HS-27A (cell line): ENCODE results near the gene RAD51B.

Experiments used
- DNase-seq: peaks from one replicate; pipeline ENCODE4 v3.0.0-alpha.2; 2012; ENCODE audit warnings: low read depth, missing footprints

The RAD51B gene

GRCh38 chr14:67900231-67900630, 80.7 kb downstream of the RAD51B start:
- DNase-seq: no peak

DNA sequence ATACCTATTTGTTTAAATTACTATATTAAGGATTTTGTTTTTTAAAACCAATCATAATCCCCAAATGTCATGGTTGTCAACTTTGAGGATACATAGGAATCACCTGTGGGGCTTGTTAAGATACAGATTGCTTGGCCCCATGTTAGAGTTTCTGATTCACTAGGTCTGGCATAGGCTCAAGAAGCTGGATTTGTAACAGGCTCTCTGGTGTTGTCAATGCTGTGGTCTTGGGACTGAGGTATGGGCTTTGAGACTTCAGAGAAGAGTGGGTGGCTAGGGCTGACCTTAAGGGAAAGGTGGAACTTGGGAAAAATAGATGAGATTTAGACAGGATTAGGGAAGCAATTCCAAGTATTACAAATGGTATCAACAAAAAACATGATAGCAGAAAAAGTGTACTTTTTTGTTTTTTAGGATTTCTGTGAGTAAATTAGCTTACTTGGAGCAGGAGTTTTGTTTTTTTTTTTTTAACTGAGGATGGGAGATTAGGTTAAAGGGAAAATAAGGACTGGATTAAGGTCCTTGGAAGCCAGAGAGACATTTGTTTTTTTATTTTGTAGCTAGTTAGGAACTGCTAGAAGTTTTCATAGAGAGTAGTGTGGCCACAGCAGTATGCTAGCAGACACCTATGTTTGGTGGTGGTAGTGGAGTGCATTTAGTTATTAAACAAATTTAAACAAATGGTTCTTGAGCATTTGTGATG, 88.6 kb downstream of the RAD51B start:
- no peak for DNase-seq

- no peak for DNase-seq
Measured at GRCh38 chr14:67911562-67911961, 92.0 kb downstream of the RAD51B start.

DNA sequence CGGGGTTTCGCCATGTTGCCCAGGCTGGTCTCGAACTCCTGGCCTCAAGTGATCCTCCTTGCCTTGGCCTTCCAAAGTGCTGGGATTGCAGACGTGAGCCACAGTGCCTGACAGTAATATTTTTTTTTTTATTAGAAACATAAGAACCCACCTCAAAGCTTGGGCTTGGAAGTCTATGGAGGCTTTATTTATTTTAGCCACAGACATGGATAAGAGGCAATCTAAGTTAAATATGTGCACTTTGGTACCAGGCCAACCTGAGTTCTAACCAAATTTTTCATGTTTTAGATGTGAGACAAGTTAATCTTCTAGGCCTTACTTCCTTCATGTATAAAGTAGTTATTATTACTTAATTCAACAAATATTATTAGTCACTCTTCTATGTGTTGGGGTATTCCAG, 96.9 kb downstream of the RAD51B start:
- DNase-seq: no peak

GRCh38 chr14:67917006-67917405, 97.4 kb downstream of the RAD51B start:
- DNase-seq: no peak

GRCh38 chr14:67918838-67919237, 99.3 kb downstream of the RAD51B start:
- DNase-seq: no peak

- DNase-seq: no peak
Measured at GRCh38 chr14:67919259-67920032, 99.9 kb downstream of the RAD51B start.

- no peak for DNase-seq
Measured at GRCh38 chr14:67926821-67927220, 107.2 kb downstream of the RAD51B start.

DNA sequence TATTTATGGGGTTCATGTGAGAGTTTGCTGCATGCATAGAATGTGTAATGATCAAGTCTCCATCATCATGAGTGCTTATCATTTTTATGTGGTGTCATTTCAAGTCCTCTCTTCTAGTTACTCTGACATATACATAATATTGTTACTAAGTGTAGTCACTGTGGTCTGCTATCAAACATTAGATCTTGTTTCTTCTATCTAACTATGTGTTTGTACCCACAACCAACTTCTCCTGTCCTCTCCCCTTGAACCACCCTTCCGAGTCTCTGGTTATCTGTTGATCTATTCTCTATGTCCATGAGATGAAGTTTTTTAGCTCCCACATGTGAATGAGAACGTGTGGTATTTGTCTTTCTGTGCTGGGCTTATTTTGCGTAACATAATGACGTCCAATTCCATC, 107.7 kb downstream of the RAD51B start:
- no peak for DNase-seq

GRCh38 chr14:67928375-67928774, 108.8 kb downstream of the RAD51B start:
- no peak for DNase-seq

DNA sequence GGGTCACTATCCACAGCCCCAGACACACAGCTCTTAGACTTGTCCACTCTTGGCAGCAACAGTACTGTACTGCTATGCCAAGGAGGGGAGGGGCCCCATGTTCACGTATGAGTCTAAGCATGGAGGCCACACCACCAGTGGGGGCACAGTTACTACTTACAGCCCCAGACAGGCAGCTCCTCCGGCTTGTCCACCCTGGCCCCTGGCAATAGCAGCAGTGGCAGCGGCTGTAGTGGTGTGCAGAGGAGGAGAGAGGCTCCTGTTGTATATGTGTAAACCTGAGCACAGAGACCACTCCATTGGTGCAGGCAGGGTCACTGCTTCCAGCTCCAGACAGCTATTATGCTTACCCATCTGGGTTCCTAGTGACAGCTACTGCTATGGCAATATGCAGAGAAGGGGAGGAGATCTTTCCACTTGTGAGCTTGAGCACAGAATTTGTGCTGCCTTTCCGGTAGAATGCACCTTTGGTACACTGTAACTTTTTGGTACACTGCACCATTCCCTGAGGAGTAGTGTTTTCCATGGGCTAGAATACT, 113.2 kb downstream of the RAD51B start:
- no peak for DNase-seq

DNA sequence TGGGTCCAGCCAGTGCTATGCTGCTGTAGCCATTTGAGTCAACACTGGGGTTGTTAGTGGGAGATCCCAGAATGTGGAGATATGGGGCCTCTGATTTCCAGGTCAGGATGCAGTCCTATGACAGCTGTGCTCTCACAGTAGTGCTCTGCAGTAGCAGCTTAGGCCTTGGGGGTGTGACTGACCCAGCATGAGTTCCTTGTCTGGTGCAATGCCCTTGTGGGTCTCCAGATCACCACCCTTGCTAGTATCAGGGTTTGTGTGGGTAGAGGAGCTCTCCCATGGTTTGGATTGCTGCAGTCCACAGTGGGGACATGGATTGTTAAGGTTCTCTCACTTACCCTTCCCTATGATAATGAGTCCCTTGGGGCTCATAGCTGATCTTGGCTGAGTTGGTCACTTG, 113.7 kb downstream of the RAD51B start:
- DNase-seq: no peak

DNA sequence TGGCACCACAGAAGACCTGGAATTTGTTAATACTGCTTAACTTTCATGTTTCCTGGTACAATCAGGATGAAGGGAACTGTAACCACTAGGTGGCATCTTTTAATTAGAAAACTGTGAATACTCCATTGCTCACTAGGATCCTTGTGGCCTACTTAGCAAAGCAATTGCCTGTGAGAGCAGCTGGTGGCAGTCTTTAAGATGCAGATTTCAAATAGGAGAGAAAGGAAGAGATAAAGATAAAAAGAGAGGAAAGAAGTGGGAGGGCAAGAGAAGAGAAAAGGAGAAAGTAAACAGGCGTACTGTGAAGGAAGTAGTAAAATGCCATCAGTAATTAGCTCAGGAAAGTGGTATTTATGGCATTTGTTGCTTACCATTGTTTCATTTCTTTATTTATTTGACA, 114.5 kb downstream of the RAD51B start:
- DNase-seq: peak; percentile 41

GRCh38 chr14:67934862-67935261, 115.3 kb downstream of the RAD51B start:
- no peak for DNase-seq

DNA sequence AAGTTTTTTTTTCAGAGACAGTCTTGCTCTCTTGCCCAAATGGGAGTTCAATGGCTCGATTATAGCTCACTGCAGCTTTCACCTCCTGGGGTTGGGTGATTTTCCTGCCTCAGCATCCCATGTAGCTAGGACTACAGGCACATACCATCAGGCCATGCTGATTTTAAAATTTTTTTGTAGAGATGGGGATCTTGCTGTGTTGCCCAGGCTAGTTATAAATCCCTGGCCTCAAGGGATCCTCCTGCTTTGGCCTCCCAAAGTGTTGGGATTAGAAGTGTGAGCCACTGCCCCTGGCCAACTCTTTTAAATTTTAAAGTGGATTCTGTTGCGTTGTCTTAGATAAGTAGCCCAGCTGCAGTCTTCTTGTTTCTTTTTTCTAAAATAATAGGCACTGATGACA, 115.8 kb downstream of the RAD51B start:
- DNase-seq: no peak

- no peak for DNase-seq
Measured at GRCh38 chr14:67938071-67938470, 118.5 kb downstream of the RAD51B start.

GRCh38 chr14:67940486-67941455, 121.2 kb downstream of the RAD51B start:
- peak; percentile 49 for DNase-seq

DNA sequence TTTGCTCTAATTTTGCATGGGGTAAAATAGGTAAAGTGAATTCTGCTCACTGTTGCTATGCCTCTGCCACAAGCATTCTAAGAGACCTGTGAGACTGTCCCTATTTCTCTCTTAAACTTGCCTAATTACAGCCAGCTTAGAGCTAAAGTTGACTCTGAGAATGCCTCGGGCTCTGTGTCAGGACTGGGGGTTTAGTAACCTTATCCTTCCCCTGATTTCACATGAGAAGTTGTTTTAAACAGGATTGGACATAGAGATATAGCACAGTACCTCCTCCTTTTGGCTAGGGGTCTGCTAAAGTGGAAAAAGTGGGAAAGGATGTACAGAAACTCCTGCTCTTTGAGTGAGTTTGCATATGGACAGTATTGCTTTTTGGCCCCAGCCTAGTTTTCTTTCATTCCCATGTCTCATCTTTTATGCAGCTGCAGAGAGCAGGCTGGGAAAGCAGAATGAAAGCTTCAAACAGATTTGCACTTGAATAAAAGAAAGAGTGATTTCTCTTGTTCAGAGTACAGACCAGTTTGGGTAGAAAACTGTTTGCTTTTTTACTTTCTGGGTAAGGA, 122.0 kb downstream of the RAD51B start:
- no peak for DNase-seq

DNA sequence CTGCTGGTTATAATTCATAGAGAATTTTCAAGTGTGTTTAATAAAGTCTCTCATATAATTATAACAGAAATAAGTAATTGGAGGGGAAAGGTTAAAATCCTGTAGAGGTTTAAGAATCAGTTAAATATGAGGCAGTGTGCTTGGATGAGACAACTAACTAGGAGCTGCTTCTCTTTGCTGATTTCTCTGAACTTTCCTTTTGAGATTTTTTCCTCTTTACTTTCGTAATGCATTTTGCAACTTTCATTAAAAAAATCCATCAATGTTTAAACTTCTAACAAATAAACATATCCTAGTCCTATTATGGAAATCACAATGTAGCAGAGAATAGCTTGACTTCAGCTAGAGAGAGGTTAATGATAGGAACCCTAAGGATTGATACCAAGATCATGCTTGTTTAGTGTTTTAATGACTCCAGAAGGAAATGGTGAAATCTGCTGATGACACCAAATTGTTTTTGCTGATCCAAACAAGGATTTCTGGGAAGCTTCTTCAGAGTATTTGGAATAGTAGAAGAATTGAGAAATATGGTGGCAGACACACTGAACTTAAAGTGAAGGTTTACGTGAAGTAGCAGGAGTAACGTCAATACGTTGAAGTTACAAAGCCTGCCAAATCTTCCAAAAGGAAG, 122.6 kb downstream of the RAD51B start:
- no peak for DNase-seq

GRCh38 chr14:67943947-67944346, 124.4 kb downstream of the RAD51B start:
- DNase-seq: peak; percentile 59

DNA sequence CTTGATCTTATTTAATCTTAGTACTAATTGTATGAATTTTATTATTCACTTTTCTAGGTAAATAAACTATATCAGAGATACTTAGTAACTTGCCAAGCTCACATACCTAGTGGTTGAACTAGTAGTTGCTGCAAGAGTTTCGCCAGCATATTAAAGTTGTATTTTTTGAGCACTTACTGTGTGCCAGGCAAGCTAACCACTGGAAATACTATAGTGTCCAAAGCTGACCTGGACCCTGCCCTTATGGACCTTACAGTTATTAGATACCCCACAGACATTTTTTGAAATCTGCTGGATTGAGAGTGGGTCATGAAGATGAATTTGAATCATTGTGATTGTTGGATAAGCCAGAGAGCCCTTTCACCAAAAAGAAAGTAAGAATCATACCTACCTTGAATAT, 125.0 kb downstream of the RAD51B start:
- DNase-seq: no peak
